Regular cardiac myocyte (primary cell): ENCODE data around the gene FBRSL1. TPM values are rescaled to one million over a fixed set of nuclear protein-coding genes. Genes with fewer than 3 reads are reported as not detected.

Experiments used
- total RNA-seq: library from RNA; depleted of rRNA; stranded (reverse); fragments of >200 nt; gene quantifications from 2 replicates; pipeline ENCODE4 v1.2.3, GENCODE V29; 2014

FBRSL1 gene
- 0.85 and 1.9 TPM in 2 replicates for total RNA-seq

GRCh38 chr12:132489602-132490266, at the start of gene FBRSL1:
FBRSL1 (plus strand) TSS chr12:132490151.

Other genes with a start within 250 kb of the FBRSL1 start
- gene GALNT9, start 160.6 kb upstream of the FBRSL1 start, total RNA-seq = 0.19 and 0.28 TPM in 2 replicates
- not detected in 2 replicates for gene LRCOL1, start 120.4 kb downstream of the FBRSL1 start, total RNA-seq
- not detected in 2 replicates for gene P2RX2, start 128.6 kb downstream of the FBRSL1 start, total RNA-seq
- gene POLE, start 197.2 kb downstream of the FBRSL1 start, total RNA-seq = 13.0 and 31.4 TPM in 2 replicates
- 6.5 and 16.7 TPM in 2 replicates for gene PXMP2, start 197.4 kb downstream of the FBRSL1 start, total RNA-seq
- gene PGAM5, start 220.7 kb downstream of the FBRSL1 start, total RNA-seq = 30.7 and 81.3 TPM in 2 replicates